Glomerular visceral epithelial cell (primary cell): ENCODE results near the gene SMCO1.
"Not testable (repeated sequence)": the region's sequence is repeated elsewhere in the genome, so short reads cannot be mapped to it uniquely, and the experiment has no call there.

Experiments used
- DNase-seq: peaks from one replicate; pipeline ENCODE4 v3.0.0-alpha.2; 2016; ENCODE audit errors: extremely low spot score

The SMCO1 gene, protein sequence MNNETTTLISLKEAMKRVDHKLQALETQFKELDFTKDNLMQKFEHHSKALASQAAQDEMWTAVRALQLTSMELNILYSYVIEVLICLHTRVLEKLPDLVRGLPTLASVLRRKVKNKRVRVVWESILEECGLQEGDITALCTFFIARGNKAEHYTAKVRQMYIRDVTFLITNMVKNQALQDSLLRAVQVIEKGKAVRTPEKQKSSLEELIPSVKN

GRCh38 chr3:196514913-196515621 is at the start of gene SMCO1:
Gene SMCO1 (minus strand): TSS chr3:196515346. CDS start chr3:196515209, 137 bp downstream.
- no peak for DNase-seq

- no peak for DNase-seq
Observed at GRCh38 chr3:196563721-196564225, 48.6 kb upstream of the SMCO1 start.

- DNase-seq: no peak
Observed at GRCh38 chr3:196559826-196560225, 44.7 kb upstream of the SMCO1 start.

GRCh38 chr3:196558476-196558875 is 43.3 kb upstream of the SMCO1 start:
- no peak for DNase-seq

GRCh38 chr3:196557236-196557635 is 42.1 kb upstream of the SMCO1 start:
- DNase-seq: no peak

GRCh38 chr3:196555295-196555694 is 40.1 kb upstream of the SMCO1 start:
- no peak for DNase-seq

DNA sequence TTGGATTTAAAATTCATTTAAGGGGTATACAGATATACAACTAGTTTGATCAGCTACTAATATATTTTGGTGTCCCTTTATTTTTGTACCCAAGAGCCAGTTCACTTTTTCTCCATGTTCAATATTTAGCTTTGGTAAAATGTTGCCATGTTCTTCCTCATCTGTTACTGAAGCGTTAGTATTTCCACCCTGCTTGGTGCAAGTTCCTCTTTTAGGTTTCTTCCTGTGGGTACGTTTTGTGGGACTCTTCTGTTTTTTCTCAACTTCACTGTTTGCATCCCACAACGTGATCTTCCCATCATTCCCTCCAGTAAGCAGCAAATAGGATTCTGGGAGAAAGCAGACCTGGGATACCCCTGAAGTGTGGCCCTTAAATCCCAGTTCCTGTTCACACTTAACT is 39.1 kb upstream of the SMCO1 start:
- no peak for DNase-seq

DNA sequence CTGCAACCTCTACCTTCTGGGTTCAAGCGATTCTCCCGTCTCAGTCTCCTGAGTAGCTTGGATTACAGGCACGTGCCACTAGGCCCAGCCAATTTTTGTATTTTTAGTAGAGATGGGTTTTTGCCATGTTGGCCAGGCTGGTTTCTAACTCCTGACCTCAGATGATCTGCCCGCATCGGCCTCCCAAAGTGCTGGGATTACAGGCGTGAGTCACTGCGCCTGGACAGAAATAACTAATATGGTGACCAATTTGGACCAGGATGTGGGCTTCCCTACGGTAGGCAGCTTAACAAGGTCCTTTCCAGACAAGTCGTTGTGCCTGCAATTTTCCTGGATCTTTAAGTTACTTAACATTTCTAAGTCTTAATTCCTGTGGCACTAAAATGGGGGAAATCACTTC is 38.4 kb upstream of the SMCO1 start:
- DNase-seq: no peak

- no peak for DNase-seq
Observed at GRCh38 chr3:196552253-196552652, 37.1 kb upstream of the SMCO1 start.

DNA sequence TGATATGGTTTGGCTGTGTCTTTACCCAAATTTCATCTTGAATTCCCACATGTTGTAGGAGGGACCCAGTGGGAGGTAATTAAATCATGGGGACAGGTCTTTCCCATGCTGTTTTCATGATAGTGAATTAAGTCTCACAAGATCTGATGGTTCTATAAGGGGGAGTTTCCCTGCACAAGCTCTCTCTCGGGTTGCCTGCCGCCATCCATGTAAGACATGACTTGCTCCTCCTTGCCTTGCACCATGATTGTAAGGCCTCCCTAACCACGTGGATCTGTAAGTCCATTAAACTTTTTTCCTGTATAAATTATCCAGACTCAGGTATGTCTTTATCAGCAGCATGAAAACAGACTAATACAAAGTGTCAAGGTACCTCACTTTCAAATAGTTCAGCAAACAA is 35.0 kb upstream of the SMCO1 start:
- DNase-seq: not testable (repeated sequence)

DNA sequence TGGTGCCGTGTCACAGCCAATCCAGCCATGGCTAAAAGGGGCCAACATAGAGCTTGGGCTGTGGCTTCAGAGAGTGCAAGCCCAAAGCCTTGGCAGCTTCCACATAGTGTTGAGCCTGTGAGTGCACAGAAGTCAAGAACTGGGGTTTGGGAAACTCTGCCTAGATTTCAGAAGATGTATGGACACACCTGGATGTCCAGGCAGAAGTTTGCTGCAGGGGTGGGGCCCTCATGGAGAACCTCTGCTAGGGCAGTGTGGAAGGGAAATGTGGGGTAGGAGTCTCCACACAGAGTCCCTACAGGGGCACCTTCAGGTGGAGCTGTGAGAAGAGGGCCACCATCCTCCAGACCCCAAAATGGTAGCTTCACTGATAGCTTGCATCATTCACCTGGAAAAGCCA is 34.2 kb upstream of the SMCO1 start:
- not testable (repeated sequence) for DNase-seq

DNA sequence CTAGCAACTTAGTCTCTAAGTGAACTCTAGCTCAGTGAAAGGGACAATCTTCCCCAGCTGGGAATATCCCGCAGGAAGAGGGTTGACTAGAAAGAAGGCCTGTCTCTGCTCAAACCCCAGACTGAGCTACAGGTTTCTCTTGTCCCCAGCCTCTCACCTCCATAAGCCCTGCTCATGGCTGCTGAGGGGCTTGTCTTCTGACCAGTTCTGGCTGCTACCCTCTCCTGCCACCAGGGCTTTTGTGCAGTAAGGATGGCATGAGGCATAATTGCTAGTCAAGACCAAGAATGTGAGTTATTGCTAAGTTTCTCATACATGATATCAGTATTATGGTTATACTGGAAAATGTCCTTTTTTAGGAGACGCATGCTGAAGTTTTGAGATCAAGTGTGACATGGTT is 31.9 kb upstream of the SMCO1 start:
- no peak for DNase-seq

GRCh38 chr3:196546537-196546936 is 31.4 kb upstream of the SMCO1 start:
- DNase-seq: no peak

DNA sequence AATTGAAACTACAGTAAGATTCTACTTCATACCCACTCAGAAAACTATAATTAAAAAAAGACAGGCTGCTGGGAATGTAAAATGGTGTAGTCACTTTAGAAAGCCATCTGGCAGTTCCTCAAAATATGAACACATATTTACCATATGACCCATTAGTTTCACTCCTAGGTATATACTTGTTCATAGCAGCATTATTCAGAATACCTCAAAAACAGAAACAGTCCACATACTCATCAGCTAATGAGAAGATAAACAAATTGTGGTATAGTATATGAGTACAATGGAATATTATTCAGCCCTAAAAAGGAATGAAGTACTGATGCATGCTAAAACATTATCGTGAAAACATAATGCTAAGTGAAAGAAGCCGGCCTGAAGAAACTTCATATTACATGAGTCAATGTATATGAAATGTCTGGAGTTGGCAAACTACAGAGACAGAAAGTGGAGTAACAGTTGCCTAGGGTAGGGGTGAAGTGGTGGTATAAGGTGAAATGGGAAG is 29.4 kb upstream of the SMCO1 start:
- DNase-seq: no peak

DNA sequence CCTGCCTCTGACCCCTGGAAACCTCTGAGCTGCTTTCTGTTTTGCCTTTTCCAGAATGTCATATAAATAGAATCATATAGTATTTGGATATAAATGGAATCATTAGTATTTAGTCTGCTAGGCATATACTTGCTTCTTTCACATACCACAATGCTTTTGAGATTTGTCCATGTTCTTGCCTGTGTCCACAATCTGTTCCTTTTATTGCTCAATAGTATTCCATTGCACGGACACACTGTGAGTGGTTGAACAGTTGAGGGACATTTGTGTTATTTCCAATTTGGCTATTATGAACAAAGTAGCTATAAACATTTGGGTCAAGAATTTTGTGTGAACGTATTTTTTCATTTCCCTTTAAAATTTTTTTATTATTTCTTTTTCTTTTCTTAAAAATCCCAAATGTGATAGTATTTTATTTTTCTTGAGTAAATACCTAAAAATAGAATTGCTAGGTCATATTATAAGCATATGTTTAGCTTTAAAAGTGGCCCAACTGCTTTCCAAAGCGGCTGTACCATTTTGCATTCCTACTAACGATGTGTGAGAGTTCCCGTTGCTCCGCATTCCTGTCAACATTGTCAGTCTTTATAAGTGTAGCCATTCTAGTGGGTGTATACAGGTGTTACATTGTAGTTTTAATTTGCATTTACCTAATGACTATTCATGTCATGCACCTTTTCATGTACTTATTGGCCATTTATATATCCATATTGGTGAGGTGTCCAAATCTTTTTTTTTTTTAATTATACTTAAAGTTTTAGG is 26.7 kb upstream of the SMCO1 start:
- no peak for DNase-seq

DNA sequence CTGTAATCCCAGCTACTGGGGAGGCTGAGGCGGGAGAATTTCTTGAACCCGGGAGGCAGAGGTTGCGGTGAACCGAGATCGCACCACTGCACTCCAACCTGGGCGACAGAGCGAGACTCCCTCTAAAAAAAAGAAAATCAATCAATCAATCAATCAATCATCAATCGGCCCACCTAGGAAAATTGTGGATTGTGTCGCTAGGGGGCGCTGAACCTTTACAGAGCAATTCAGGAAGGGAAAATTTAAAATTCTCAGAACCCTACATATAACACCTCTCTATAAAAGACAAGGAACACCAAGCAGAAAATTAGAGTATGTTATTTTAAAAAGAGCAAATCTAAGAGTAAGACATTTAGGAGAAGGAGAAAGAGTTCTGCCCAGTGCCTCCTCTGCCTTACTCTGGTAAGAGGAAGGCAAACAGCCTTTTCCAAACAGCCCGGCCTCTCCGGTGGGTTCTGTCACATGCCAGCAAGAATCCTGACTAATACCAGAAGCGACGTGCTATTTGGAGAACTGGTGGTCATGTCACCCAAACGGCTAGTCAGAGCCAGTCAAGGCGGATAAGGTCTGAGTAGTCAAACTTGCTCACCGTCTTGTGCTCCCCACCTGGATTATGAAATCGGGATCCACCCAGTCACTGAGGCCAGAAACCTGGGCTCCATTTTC is 22.3 kb upstream of the SMCO1 start:
- DNase-seq: no peak

DNA sequence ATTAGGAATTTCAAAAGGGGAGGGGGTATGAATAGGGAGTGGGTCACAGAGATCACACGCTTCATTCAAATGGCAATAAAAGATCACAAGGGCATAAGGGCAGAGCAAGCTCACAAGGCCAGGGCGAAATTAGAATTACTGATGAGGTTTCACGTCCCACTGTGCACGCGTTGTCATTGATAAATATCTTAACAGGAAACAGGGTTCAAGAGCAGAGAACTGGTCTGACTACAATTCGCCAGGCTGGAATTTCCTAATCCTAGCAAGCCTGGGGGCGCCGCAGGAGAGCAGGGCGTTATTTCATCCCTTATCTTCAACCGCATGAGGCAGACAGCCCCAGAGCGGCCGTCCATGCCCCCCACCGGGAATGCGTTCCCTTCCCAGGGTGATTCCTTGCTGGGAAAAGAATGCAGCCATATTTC is 18.1 kb upstream of the SMCO1 start:
- DNase-seq: no peak

DNA sequence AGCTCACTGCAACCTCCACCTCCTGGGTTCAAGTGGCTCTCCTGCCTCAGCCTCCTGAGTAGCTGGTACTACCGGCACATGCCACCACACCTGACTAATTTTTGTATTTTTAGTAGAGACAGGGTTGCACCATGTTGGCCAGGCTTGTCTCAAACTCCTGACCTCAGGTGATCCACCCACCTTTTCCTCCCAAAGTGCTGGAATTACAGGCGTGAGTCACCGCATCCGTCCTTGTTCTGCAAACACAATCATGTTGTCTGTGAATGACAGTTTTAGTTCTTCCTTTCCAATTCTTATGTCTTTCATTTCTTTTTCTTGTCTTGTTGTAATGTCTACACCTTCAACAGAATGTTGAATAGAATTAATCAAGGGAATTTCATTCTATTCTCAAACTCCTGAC is 16.3 kb upstream of the SMCO1 start:
- DNase-seq: no peak

DNA sequence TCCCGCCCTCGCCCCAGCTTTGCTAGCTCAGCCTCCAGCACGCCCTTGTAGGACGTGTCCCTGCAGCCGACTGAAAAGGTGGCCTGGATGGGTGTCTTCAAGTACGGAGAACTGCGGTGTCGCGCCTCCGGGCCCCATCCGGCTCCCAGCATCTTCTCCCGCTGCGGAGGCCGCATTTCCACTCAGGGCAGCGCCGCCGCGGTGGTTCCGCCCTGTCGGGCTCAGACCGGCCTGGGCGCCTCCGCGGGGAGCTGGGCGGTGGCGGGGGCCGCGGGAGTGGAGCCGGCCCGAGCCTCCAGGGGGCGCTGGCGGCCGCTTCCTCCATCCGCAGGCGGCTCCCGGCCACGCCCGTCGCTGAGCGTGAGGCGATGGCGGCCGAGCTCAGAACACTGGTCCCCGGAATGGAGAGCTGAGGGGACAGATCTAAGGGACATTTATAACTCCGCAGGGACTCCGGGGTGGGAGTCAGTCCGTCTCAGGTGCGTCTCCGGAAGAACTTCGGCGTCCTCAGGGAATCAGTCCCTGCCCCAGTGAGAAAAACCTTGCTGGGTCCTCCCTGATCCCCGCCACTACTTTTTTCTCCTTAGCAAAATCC is 13.6 kb upstream of the SMCO1 start:
- DNase-seq: peak; percentile 12

DNA sequence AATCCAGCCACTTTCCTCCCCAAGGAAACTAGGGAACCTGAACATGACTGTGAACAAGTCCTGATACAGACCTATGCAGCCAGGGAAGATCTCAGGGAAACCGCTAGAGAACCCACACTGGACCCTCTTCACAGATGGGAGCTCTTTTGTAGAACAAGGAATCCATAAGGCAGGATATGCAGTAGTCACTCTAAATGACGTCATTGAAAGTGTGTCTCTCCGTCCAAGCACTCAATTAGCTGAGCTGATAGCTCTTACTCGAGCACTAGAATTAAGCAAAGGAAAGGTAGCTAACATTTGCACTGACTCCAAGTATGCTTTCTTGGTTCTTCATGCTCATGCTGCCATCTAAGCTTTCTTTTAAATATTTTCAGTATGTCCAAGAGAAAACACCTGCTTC is 10.0 kb upstream of the SMCO1 start:
- no peak for DNase-seq

GRCh38 chr3:196524527-196524926 is 9.4 kb upstream of the SMCO1 start:
- no peak for DNase-seq

DNA sequence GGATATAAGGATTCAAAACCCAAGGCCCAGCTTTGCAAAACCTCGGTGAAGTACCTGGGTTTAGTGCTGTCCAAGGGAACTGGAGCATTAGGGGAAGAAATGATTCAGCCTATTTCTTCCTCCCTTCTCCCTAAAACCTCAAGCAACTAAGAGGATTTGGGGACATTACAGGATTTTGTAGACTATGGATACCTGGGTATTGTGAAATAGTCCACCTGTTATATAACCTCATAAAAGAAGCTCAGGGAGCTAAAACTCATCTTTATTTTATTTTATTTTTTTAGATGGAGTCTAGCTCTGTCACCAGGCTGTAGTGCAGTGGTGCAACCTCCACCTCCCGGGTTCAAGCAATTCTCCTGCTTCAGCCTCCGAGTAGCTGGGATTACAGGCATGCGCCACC is 8.7 kb upstream of the SMCO1 start:
- DNase-seq: no peak
